ENCODE data around the gene E2F1.

GRCh38 chr20:33696448-33696847, 10.3 kb upstream of the E2F1 start:
- no peak for TF ChIP-seq EZH2 (optimal IDR thresholded peaks at IDR 0.05; ENCODE audit: low read depth, low read length)
- no peak for TF ChIP-seq CTCF (IDR thresholded peaks at IDR 0.05; ENCODE audit: low read length)
